Smooth muscle cell (in vitro differentiated cells): ENCODE measurements around the gene ACP7. TPM values are rescaled to one million over a fixed set of nuclear protein-coding genes. Genes with fewer than 3 reads are reported as not detected.

ENCODE experiments used
- DNase-seq: peaks from one replicate; lab custom pipeline; 2025; ENCODE audit not compliant: unreplicated experiment; lab: John Stamatoyannopoulos, UW
- H2AFZ ChIP-seq: fragments of 200-600 bp; sonication (generic); 2 replicates; pipeline ENCODE4 v1.6.0; 2016; ENCODE audit warnings: antibody characterized with exemption, low read depth, mild to moderate bottlenecking
- H3F3A ChIP-seq: fragments of 200-600 bp; sonication (generic); 2 replicates; pipeline ENCODE4 v1.6.0; 2017; ENCODE audit warnings: antibody characterized with exemption, low read depth
- H3K27ac ChIP-seq: fragments of 200-600 bp; sonication (generic); 2 replicates; pipeline ENCODE4 v1.5.1; 2016; ENCODE audit warnings: low read depth, mild to moderate bottlenecking
- H3K27me3 ChIP-seq: fragments of 200-600 bp; sonication (generic); 2 replicates; pipeline ENCODE4 v1.6.1; 2016; ENCODE audit warnings: low read depth, mild to moderate bottlenecking
- H3K36me3 ChIP-seq: fragments of 200-600 bp; sonication (generic); 2 replicates; pipeline ENCODE4 v1.5.1; 2016; ENCODE audit warnings: low read depth
- H3K4me1 ChIP-seq: fragments of 200-600 bp; sonication (generic); 2 replicates; pipeline ENCODE4 v1.5.1; 2016; ENCODE audit warnings: low read depth
- H3K4me2 ChIP-seq: fragments of 200-600 bp; sonication (generic); 2 replicates; pipeline ENCODE4 v1.6.0; 2016; ENCODE audit warnings: mild to moderate bottlenecking
- H3K4me3 ChIP-seq: fragments of 200-600 bp; sonication (generic); 2 replicates; pipeline ENCODE4 v1.5.1; 2016; ENCODE audit warnings: mild to moderate bottlenecking
- H3K79me2 ChIP-seq: fragments of 200-600 bp; sonication (generic); 2 replicates; pipeline ENCODE4 v1.6.0; 2016; ENCODE audit warnings: low read depth, mild to moderate bottlenecking
- H3K9ac ChIP-seq: fragments of 200-600 bp; sonication (generic); 2 replicates; pipeline ENCODE4 v1.6.0; 2016; ENCODE audit warnings: low read depth
- H3K9me3 ChIP-seq: fragments of 200-600 bp; sonication (generic); replicated peaks from 2 replicates; pipeline ENCODE4 v1.5.1; 2016; ENCODE audit warnings: low read depth
- H4K20me1 ChIP-seq: fragments of 200-600 bp; sonication (generic); 2 replicates; pipeline ENCODE4 v1.6.0; 2016; ENCODE audit warnings: low read depth
- CTCF ChIP-seq: fragments of 200-600 bp; sonication (generic); IDR thresholded peaks from 2 replicates; pipeline ENCODE4 v1.5.1; 2017; ENCODE audit warnings: borderline replicate concordance, mild to moderate bottlenecking, antibody characterized with exemption; ENCODE audit not compliant: insufficient read depth, poor library complexity, severe bottlenecking
- WGBS: methylation state at CpG from one replicate; pipeline ENCODE4 v1.1.7; 2016; ENCODE audit warnings: low lambda C conversion rate; 5-methylcytosine and 5-hydroxymethylcytosine counted together
- polyA plus RNA-seq: library from polyadenylated mRNA; unstranded; fragments of >200 nt; fragmentation: Nextera tagmentation; extraction: Ambion mirVana; gene quantifications from 2 replicates; pipeline ENCODE4 v1.2.1, GENCODE V29; 2016
- total RNA-seq: library from RNA; depleted of rRNA; stranded (reverse); fragments of >200 nt; gene quantifications from 2 replicates; pipeline ENCODE4 v1.2.3, GENCODE V29; 2014

The ACP7 gene
- total and polyA plus RNA-seq, 2 experiments from 2014 or later, result 2.2 TPM; not detected in 1

GRCh38 chr19:39057615-39058014 is 26.6 kb upstream of the ACP7 start:
- no peak overlapping the region for H2AFZ ChIP-seq
- no peak overlapping the region for H3K9ac ChIP-seq
- H3K27ac ChIP-seq, result no peak overlapping the region
- H3F3A ChIP-seq, result no peaks in the 10 kb centered on the region
- no peak for DNase-seq
- no peak overlapping the region for H3K4me3 ChIP-seq
- H3K27me3 ChIP-seq, result no peaks in the 10 kb centered on the region
- no peaks in the 10 kb centered on the region for H3K4me1 ChIP-seq
- no peaks in the 10 kb centered on the region for H3K79me2 ChIP-seq
- no peaks in the 10 kb centered on the region for H3K36me3 ChIP-seq
- H4K20me1 ChIP-seq, result no peaks in the 10 kb centered on the region
- no peak for TF ChIP-seq CTCF
- WGBS, result 92% methylated on average over 3 of the region's 3 CpGs
- no peak overlapping the region for H3K4me2 ChIP-seq
- H3K9me3 ChIP-seq, result no peaks in the 10 kb centered on the region

DNA sequence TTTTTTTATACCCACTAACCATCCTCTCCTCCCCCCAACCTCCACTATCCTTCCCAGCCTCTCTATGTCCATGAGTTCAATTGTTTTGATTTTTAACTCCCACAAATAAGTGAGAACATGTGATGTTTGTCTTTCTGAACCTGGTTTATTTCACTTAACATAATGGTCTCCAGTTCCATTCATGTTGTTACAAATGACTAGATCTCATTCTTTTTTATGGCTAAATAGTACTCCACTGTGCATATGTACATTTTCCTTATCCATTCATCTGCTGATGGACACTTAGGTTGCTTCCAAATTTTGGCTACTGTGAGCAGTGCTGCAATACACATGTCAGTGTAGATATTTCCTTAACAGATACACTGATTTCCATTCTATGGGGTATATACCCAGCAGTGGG is 24.9 kb upstream of the ACP7 start:
- DNase-seq, result no peak
- no peak for TF ChIP-seq CTCF
- H3K27ac ChIP-seq, result no peak overlapping the region

DNA sequence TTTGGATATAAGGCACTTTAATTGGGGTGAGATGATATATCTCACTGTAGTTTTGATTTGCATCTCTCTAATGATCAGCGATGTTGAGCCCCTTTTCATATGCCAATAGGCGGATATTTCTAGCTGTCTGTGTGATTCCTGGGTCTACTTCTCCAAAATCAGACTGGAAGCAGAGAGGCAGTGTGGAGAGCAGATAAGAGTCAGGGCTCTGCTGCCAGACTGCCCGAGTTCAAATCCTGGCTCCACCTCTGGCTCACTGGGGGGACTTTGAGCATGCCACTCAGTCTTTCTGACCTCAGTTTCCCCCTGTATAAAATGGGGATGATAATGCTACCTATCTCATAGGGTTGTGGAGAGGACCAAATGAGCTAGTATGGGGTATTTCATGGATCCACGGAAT is 24.0 kb upstream of the ACP7 start:
- Histone ChIP-seq H3K36me3 (no peaks in the 10 kb centered on the region), H3K9ac (no peak overlapping the region), H4K20me1 (no peaks in the 10 kb centered on the region), H3K4me1 (no peaks in the 10 kb centered on the region), H3K4me2 (no peak overlapping the region), H3K9me3 (no peaks in the 10 kb centered on the region), H3K79me2 (no peaks in the 10 kb centered on the region), H3K27ac (no peak overlapping the region), H3K27me3 (no peaks in the 10 kb centered on the region), H3K4me3 (no peak overlapping the region), H3F3A (no peaks in the 10 kb centered on the region), H2AFZ (no peak overlapping the region)
- DNase-seq, result no peak
- 85% methylated on average over 4 of the region's 4 CpGs for WGBS
- no peak for TF ChIP-seq CTCF

More for the DNA sequence above, 24.9 kb upstream of the ACP7 start:
- H3K4me2 ChIP-seq, result no peak overlapping the region
- no peaks in the 10 kb centered on the region for H4K20me1 ChIP-seq
- no peaks in the 10 kb centered on the region for H3K4me1 ChIP-seq
- H3K27me3 ChIP-seq, result no peaks in the 10 kb centered on the region
- no peak overlapping the region for H2AFZ ChIP-seq
- H3K9me3 ChIP-seq, result no peaks in the 10 kb centered on the region
- H3F3A ChIP-seq, result no peaks in the 10 kb centered on the region
- H3K9ac ChIP-seq, result no peak overlapping the region
- no peak overlapping the region for H3K4me3 ChIP-seq
- no peaks in the 10 kb centered on the region for H3K36me3 ChIP-seq
- H3K79me2 ChIP-seq, result no peaks in the 10 kb centered on the region

DNA sequence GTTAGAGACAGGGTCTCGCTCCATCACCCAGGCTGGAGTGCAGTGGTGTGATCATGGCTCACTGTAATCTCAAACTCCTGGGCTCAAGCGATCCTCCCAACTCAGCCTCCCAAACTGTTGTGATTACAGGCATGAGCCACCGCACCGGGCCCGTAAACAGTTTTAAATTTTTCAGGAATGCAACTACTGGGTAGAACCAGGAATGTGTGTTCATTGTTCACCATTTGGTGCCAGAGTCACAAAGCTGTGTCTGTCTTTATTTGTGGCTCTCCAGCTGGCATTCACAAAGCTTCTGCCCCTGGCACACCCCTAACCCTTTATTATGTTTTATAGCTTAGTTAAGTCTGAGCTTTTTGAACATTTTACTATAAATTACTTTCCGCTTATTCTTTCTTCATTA is 19.8 kb upstream of the ACP7 start:
- no peak overlapping the region for H3K27ac ChIP-seq
- no peaks in the 10 kb centered on the region for H3K79me2 ChIP-seq
- no peaks in the 10 kb centered on the region for H3K36me3 ChIP-seq
- no peak overlapping the region for H2AFZ ChIP-seq
- no peaks in the 10 kb centered on the region for H3F3A ChIP-seq
- DNase-seq, result no peak
- no peak overlapping the region for H3K9ac ChIP-seq
- whole genome bisulfite sequencing, result 94% methylated on average over 6 of the region's 6 CpGs
- TF ChIP-seq CTCF, result no peak
- H3K4me1 ChIP-seq, result no peaks in the 10 kb centered on the region
- no peaks in the 10 kb centered on the region for H3K27me3 ChIP-seq
- no peaks in the 10 kb centered on the region for H4K20me1 ChIP-seq
- no peaks in the 10 kb centered on the region for H3K9me3 ChIP-seq
- H3K4me2 ChIP-seq, result no peak overlapping the region
- H3K4me3 ChIP-seq, result no peak overlapping the region
